ENCODE measurements around the gene FOXK2.

GRCh38 chr17:82518826-82519810 is at the start of gene FOXK2:
- TF ChIP-seq CTCF (IDR thresholded peaks at IDR 0.05; ENCODE audit: low read depth, low read length) (no peak), POLR2A (IDR thresholded peaks at IDR 0.05; ENCODE audit: extremely low read depth, insufficient read length) (peak; percentile 48)

Measured in NB4 (cell line).